CD4-positive, alpha-beta T cell (primary cell): ENCODE data around the gene ZNF280B. TPM values are rescaled to one million over a fixed set of nuclear protein-coding genes. Genes with fewer than 3 reads are reported as not detected.
"Not testable (repeated sequence)": the region's sequence is repeated elsewhere in the genome, so short reads cannot be mapped to it uniquely, and the experiment has no call there.

Experiments
- ATAC-seq: fragments of 200-7000 bp; cut with Tn5 transposase; one replicate; pipeline ENCODE4 v1.10.0; 2022; ENCODE audit warnings: mild to moderate bottlenecking; ENCODE audit not compliant: poor library complexity
- CTCF ChIA-PET: fragments of 350-600 bp; sonication (Branson Sonifier 250); formaldehyde crosslinking; loops from one replicate; lab custom pipeline; 2021; ENCODE audit warnings: antibody characterized with exemption, inconsistent platforms; lab: Charles Lee
- POLR2A ChIA-PET: fragments of 350-600 bp; sonication (Branson Sonifier 250); formaldehyde crosslinking; loops from one replicate; lab custom pipeline; 2021; ENCODE audit warnings: antibody characterized with exemption, inconsistent platforms; lab: Charles Lee
- DNase-seq, 14 experiments: peaks; one replicate each; pipeline ENCODE4 v3.0.0-alpha.2; 2013 to 2020; ENCODE audit warnings: mixed read lengths in 2 of 14
- H3K27ac ChIP-seq, 2 donors: one replicate each; pipeline versions ENCODE4 v1.5.1 to v1.7.0; 2013; ENCODE audit warnings: low read length in 2 of 2, low read depth in 1 of 2, mild to moderate bottlenecking in 1 of 2
- H3K27me3 ChIP-seq, 2 experiments: 1 replicate in 1 of 2; 2 replicates in 1 of 2; pipeline versions ENCODE4 v1.6.1 to v1.7.0; 2013; ENCODE audit warnings: low read length in 2 of 2, control low read depth in 1 of 2, mild to moderate bottlenecking in 1 of 2, moderate library complexity in 1 of 2; ENCODE audit not compliant: insufficient read depth in 2 of 2, control insufficient read depth in 1 of 2
- H3K36me3 ChIP-seq: one replicate; pipeline ENCODE4 v1.6.1; 2013; ENCODE audit warnings: low read length, control low read depth; ENCODE audit not compliant: insufficient read depth
- H3K4me1 ChIP-seq: one replicate; pipeline ENCODE4 v1.6.1; 2013; ENCODE audit warnings: low read length, control low read depth; ENCODE audit not compliant: insufficient read depth
- H3K4me3 ChIP-seq: one replicate; pipeline ENCODE4 v1.5.1; 2013; ENCODE audit warnings: mild to moderate bottlenecking, low read length, moderate library complexity
- H3K9me3 ChIP-seq, 2 experiments: 1 replicate in 1 of 2; 2 replicates in 1 of 2; pipeline versions ENCODE4 v1.6.1 to v1.7.0; 2013; ENCODE audit warnings: low read length in 2 of 2, mild to moderate bottlenecking in 2 of 2, control low read depth in 1 of 2, moderate library complexity in 1 of 2; ENCODE audit not compliant: control insufficient read depth in 1 of 2, insufficient read depth in 1 of 2
- H3K27ac Mint-ChIP-seq: one replicate; pipeline ENCODE4 v1.8.0; 2020; ENCODE audit warnings: mixed read lengths
- H3K27me3 Mint-ChIP-seq: one replicate; pipeline ENCODE4 v1.8.0; 2021; ENCODE audit warnings: mixed read lengths
- H3K36me3 Mint-ChIP-seq: one replicate; pipeline ENCODE4 v1.8.0; 2021; ENCODE audit warnings: low read depth, mixed read lengths
- H3K4me1 Mint-ChIP-seq: one replicate; pipeline ENCODE4 v1.8.0; 2021; ENCODE audit warnings: low read depth, mixed read lengths
- H3K4me3 Mint-ChIP-seq: one replicate; pipeline ENCODE4 v1.8.0; 2020; ENCODE audit warnings: mild to moderate bottlenecking, mixed read lengths
- H3K9me3 Mint-ChIP-seq: one replicate; pipeline ENCODE4 v1.8.0; 2020; ENCODE audit warnings: mixed read lengths
- intact Hi-C, 2 experiments: fragments of 100-400 bp; cut with DNase I in 1 of 2; cut with micrococcal nuclease in 1 of 2; formaldehyde crosslinking; loops; one replicate each; pipeline versions ENCODE4 v1.15.1 to v1.9.0; 2023 to 2025; cut with DNase I, micrococcal nuclease
- total RNA-seq, 174 experiments: library from RNA in 2 of 174; stranded (reverse) in 2 of 174; gene quantifications; one replicate each; pipeline ENCODE4 v1.2.3 and lab custom pipeline; 2021 to 2026
- TF ChIP-seq, protein P1 (sequence below): fragments of 200-600 bp; IDR thresholded peaks from one replicate; pipeline ENCODE4 v1.8.0; 2022; ENCODE audit warnings: antibody characterized with exemption, mild to moderate bottlenecking

The ZNF280B gene
- total RNA-seq, 2 experiments from 2014 or later = 1.0 to 1.2 TPM

DNA sequence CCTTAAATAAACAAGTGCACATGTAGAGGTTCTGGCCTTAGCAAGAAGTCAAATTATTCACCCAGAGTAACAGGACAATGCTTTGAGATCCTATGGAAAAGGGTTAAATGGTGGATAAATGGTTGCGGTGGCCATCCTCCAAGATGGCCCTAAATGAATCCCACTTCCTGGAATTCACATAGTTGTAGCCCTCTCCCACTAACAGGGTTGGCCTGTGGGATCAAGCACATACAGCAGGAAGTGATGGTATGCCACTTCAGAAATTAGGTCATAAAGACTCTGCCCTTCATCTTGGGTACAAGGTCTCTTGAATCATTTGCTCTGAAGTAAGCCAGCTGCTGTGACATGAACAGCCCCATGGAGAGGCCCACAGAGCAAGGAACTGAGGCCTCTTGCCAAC lies 1.8 kb downstream of the ZNF280B start:
- H3K27ac Mint-ChIP-seq = no peak overlapping the region
- Histone ChIP-seq H3K4me1 (peaks cover 12% of the 10 kb centered on the region), H3K4me3 (no peak overlapping the region), H3K27ac (no peak overlapping the region), H3K9me3 (peaks cover 0 to 4% of the 10 kb centered on the region in 2 experiments), H3K36me3 (peaks cover 6% of the 10 kb centered on the region), H3K27me3 (no peaks in the 10 kb centered on the region)
- peaks cover 5% of the 10 kb centered on the region for H3K9me3 Mint-ChIP-seq
- H3K4me1 Mint-ChIP-seq = peaks cover 24% of the 10 kb centered on the region
- intact Hi-C loops = no loop called here
- TF ChIP-seq, protein P1, sequence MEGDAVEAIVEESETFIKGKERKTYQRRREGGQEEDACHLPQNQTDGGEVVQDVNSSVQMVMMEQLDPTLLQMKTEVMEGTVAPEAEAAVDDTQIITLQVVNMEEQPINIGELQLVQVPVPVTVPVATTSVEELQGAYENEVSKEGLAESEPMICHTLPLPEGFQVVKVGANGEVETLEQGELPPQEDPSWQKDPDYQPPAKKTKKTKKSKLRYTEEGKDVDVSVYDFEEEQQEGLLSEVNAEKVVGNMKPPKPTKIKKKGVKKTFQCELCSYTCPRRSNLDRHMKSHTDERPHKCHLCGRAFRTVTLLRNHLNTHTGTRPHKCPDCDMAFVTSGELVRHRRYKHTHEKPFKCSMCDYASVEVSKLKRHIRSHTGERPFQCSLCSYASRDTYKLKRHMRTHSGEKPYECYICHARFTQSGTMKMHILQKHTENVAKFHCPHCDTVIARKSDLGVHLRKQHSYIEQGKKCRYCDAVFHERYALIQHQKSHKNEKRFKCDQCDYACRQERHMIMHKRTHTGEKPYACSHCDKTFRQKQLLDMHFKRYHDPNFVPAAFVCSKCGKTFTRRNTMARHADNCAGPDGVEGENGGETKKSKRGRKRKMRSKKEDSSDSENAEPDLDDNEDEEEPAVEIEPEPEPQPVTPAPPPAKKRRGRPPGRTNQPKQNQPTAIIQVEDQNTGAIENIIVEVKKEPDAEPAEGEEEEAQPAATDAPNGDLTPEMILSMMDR = no peak
- H3K27me3 Mint-ChIP-seq = no peaks in the 10 kb centered on the region
- CTCF ChIA-PET = interaction anchor here (0.6 kb wide), 1 partner anchor 527 kb away, joined by 3 read pairs; no protein-coding TSS in a partner anchor
- DNase-seq (no peak), ATAC-seq (no peak)
- H3K4me3 Mint-ChIP-seq = peak overlapping the region; percentile 22
- POLR2A ChIA-PET = no interaction called here
- peaks cover 41% of the 10 kb centered on the region for H3K36me3 Mint-ChIP-seq

DNA sequence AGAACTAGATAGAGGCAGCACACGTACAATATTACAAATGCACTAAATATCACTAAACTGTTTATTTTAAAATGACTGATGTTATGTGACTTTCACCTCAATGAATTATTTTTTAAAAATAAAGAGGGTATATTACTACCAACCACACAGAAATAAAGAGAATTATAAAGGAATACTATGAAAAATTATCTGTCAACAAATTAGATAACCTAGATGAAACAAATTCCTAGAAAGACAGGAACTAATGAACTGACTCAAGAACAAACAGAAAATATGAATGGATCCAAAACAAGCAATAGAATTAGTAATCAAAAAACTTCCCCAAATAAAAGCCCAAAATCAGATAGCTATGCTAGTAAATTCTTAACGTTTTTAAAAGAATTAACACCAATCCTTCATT lies 10.3 kb downstream of the ZNF280B start:
- intact Hi-C loops = no loop called here
- Mint-ChIP-seq H3K4me3 (no peak overlapping the region), H3K27me3 (no peaks in the 10 kb centered on the region), H3K36me3 (peaks cover 51% of the 10 kb centered on the region), H3K27ac (no peak overlapping the region), H3K9me3 (no peaks in the 10 kb centered on the region), H3K4me1 (no peaks in the 10 kb centered on the region)
- no peaks in the 10 kb centered on the region for H3K27me3 ChIP-seq
- no peak for DNase-seq
- H3K4me1 ChIP-seq = no peaks in the 10 kb centered on the region
- no peak overlapping the region for H3K27ac ChIP-seq
- no peak for ATAC-seq
- ChIA-PET CTCF (interaction anchor here (0.5 to 1.6 kb wide), 2 partner anchors 9 to 10 kb away, joined by 3 to 4 read pairs; partner anchors contain the start of gene ZNF280B), POLR2A (no interaction called here)
- H3K4me3 ChIP-seq = no peak overlapping the region
- H3K9me3 ChIP-seq = no peaks in the 10 kb centered on the region
- peaks cover 6% of the 10 kb centered on the region for H3K36me3 ChIP-seq
- TF ChIP-seq, protein P1 = no peak

DNA sequence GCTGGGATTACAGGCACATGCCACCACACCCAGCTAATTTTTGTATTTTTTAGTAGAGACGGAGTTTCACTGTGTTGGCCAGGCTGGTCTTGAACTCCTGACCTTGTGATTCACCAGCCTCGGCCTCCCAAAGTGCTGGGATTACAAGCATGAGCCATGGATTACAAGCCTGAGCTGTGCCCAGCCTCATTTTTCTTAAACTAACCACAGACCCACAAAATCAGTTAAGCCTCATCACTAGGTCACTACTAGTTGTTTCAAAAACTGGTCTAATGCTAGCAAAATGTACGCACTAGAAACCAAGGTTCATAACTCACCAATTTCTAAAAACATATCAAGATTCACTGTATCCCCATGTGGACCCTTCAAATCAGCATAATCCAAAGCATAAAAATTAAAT lies 17.0 kb downstream of the ZNF280B start:
- H3K4me1 Mint-ChIP-seq, H3K4me1 ChIP-seq, POLR2A ChIA-PET, H3K27me3 ChIP-seq, ATAC-seq, H3K27ac Mint-ChIP-seq, H3K9me3 Mint-ChIP-seq, H3K9me3 ChIP-seq, H3K27ac ChIP-seq, H3K4me3 Mint-ChIP-seq, DNase-seq, intact Hi-C loops, H3K4me3 ChIP-seq, H3K27me3 Mint-ChIP-seq: not testable (repeated sequence)
- peaks cover 71% of the 10 kb centered on the region for H3K36me3 Mint-ChIP-seq
- CTCF ChIA-PET = interaction anchor here (1.0 kb wide), 1 partner anchor 95 kb away, joined by 3 read pairs; no protein-coding TSS in a partner anchor
- peaks cover 22% of the 10 kb centered on the region for H3K36me3 ChIP-seq

DNA sequence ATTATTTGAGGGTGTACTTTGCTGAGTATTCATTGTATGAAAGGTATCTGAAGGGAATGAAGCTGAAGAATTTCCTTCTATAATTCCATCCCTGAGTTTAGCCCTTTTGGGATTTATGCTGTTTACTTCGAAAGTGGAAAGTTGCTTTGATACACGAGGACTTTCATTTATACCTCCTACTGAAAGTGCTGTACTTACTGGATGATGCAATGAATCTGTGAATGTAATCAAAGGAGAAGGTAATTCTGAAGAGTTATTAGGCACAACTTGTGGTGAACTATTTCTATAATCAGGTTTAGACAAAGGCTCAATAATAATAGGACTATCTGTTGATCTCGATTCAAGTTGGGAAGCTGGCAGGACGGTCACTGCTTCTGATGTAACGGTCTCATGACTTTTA lies 19.8 kb downstream of the ZNF280B start:
- Mint-ChIP-seq H3K36me3 (peaks cover 66% of the 10 kb centered on the region), H3K27ac (no peak overlapping the region), H3K9me3 (no peaks in the 10 kb centered on the region), H3K27me3 (no peaks in the 10 kb centered on the region), H3K4me1 (no peaks in the 10 kb centered on the region), H3K4me3 (no peak overlapping the region)
- ChIA-PET POLR2A (no interaction called here), CTCF (no interaction called here)
- DNase-seq = no peak
- Histone ChIP-seq H3K9me3 (no peaks in the 10 kb centered on the region), H3K36me3 (peaks cover 21% of the 10 kb centered on the region), H3K27ac (no peak overlapping the region), H3K4me3 (no peak overlapping the region), H3K27me3 (no peaks in the 10 kb centered on the region), H3K4me1 (no peaks in the 10 kb centered on the region)
- ATAC-seq = no peak
- TF ChIP-seq, protein P1 = no peak
- intact Hi-C loops = no loop called here
